ENCODE results near the gene EDC3. TPM values are rescaled to one million over a fixed set of nuclear protein-coding genes. Genes with fewer than 3 reads are reported as not detected.

Gene EDC3
- total RNA-seq, 1 donor from 2014 or later = 30.5 TPM

- peaks cover 54% of the 10 kb centered on the region for H3K36me3 ChIP-seq
- peaks cover 57% of the 10 kb centered on the region for H3K4me1 ChIP-seq
- H3K27ac ChIP-seq = no peak overlapping the region
- no peak for DNase-seq
- no peaks in the 10 kb centered on the region for H3K9me3 ChIP-seq
- H3K4me3 ChIP-seq = no peak overlapping the region
- ATAC-seq = no peak
- H3K27me3 ChIP-seq (ENCODE audit: low read depth) = no peaks in the 10 kb centered on the region
- TF ChIP-seq CTCF (IDR thresholded peaks at IDR 0.05) = no peak
- intact Hi-C loops (cut with DNase I) = no loop called here
These were observed 76.8 kb downstream of the EDC3 start for GRCh38 chr15:74618841-74619596.

- Histone ChIP-seq H3K27me3 (ENCODE audit: low read depth) (no peaks in the 10 kb centered on the region), H3K9me3 (no peaks in the 10 kb centered on the region), H3K4me1 (peaks cover 48% of the 10 kb centered on the region), H3K4me3 (peak overlapping the region; percentile 99), H3K36me3 (peaks cover 34% of the 10 kb centered on the region), H3K27ac (peak overlapping the region; percentile 99)
- DNase-seq (no peak), ATAC-seq (no peak)
- TF ChIP-seq CTCF (IDR thresholded peaks at IDR 0.05) = no peak
- intact Hi-C loops (cut with DNase I) = no loop called here
These were observed 78.8 kb downstream of the EDC3 start for GRCh38 chr15:74616996-74617395.

- peak overlapping the region; percentile 99 for H3K4me3 ChIP-seq
- no peaks in the 10 kb centered on the region for H3K27me3 ChIP-seq (ENCODE audit: low read depth)
- peak overlapping the region; percentile 99 for H3K27ac ChIP-seq
- H3K4me1 ChIP-seq = peaks cover 48% of the 10 kb centered on the region
- ATAC-seq (peak; percentile 8 to 38), DNase-seq (peak; percentile 86)
- no peaks in the 10 kb centered on the region for H3K9me3 ChIP-seq
- TF ChIP-seq CTCF (IDR thresholded peaks at IDR 0.05) = no peak
- H3K36me3 ChIP-seq = peaks cover 28% of the 10 kb centered on the region
- intact Hi-C loops (cut with DNase I) = no loop called here
These were observed 79.4 kb downstream of the EDC3 start for GRCh38 chr15:74616366-74616939.

GRCh38 chr15:74615508-74616365 is 80.1 kb downstream of the EDC3 start, which contains the start of gene CLK3:
Gene CLK3, plus strand, starts transcription at chr15:74615836. Its CDS starts 3,361 bp downstream, at chr15:74619197.
- intact Hi-C loops (cut with DNase I) = no loop called here
- ATAC-seq = peak; percentile 92 to 94
- H3K4me1 ChIP-seq = peaks cover 44% of the 10 kb centered on the region

More at GRCh38 chr15:74615508-74616365, 80.1 kb downstream of the EDC3 start, which contains the start of gene CLK3:
- Histone ChIP-seq H3K27ac (peak within 1 kb of the TSS; percentile 99), H3K27me3 (ENCODE audit: low read depth) (no peaks in the 10 kb centered on the region), H3K9me3 (no peaks in the 10 kb centered on the region), H3K4me3 (peak within 1 kb of the TSS; percentile 99), H3K36me3 (peaks cover 21% of the 10 kb centered on the region)
- no peak for TF ChIP-seq CTCF (IDR thresholded peaks at IDR 0.05)
- peak; percentile 98 for DNase-seq

Data from lower lobe of right lung (tissue), 2 donors.